GM10248 (cell line): ENCODE data around the gene CEP131.

ENCODE experiments used
- CTCF ChIA-PET: fragments of 300-600 bp; sonication (Branson Sonifier 250); formaldehyde crosslinking; extraction: SDS; loops from one replicate; lab custom pipeline; 2021; ENCODE audit warnings: antibody characterized with exemption; lab: Yijun Ruan, JAX
- POLR2A ChIA-PET: fragments of 350-650 bp; sonication (Branson Sonifier 250); formaldehyde crosslinking; extraction: SDS; loops from one replicate; lab custom pipeline; 2020; ENCODE audit warnings: antibody characterized with exemption; lab: Yijun Ruan, JAX
- DNase-seq: peaks from one replicate; pipeline ENCODE4 v3.0.0; 2012; ENCODE audit errors: extremely low spot score
- CTCF ChIP-seq: IDR thresholded peaks from 2 replicates; pipeline ENCODE4 v1.5.1; 2012; ENCODE audit warnings: mild to moderate bottlenecking, low read depth; ENCODE audit errors: extremely low read depth, missing control alignments, control extremely low read depth

The CEP131 gene

DNA sequence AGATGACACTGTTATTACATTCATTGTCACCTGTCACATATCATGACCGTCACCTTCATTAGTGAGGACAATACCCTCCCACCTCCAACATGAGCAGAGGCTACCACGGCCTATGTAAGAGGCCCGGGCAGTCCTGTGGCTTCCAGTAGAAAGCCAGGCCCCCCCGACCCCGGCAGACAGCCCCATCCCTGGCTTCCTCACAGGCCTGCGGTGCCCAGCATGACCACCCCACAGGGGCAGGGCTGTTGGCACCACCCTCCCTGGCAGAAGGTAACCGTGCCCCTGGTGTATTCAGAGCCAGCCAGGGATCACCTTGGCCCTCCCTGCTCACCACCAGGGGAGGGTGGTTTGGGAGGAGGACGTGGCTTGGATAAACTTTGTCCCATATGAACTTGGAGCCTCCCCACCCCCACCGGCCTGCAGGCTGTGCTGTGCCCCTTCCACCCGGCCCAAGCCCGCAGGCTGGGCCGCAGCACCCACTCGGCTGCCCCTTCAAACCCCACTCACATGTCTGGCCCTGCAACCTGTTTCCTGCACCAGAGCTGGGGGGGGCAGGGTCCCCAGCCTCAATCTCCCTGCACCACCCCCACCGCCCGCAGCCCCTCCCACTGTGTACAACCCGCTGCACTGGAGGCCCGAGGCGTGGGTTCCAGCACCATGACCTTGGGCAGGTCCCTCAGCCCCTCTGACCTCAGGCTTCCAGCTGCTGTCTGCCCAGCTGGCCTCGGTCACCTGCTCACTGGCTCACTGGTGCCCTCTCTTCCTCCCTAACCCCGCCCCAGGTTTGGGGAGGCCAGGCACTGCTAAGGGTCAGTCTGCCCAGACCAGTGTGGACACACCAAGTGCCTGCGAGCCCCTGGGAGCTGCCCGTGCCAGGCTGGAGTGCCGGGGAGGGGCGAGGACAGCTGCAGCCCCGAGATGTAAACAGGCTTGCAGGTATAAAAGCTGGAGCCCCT, 44.4 kb downstream of the CEP131 start:
- POLR2A ChIA-PET: no interaction called here
- DNase-seq: no peak
- CTCF ChIA-PET: interaction anchor here (0.6 kb wide), 1 partner anchor 35 kb away, joined by 3 read pairs; no protein-coding TSS in a partner anchor
- TF ChIP-seq CTCF: no peak

- DNase-seq: no peak
- POLR2A ChIA-PET: interaction anchor here (0.7 kb wide), 1 partner anchor 36 kb away, joined by 6 read pairs; no protein-coding TSS in a partner anchor
- TF ChIP-seq CTCF: no peak
- CTCF ChIA-PET: no interaction called here
Observed at GRCh38 chr17:81176666-81177065, 46.1 kb downstream of the CEP131 start.

DNA sequence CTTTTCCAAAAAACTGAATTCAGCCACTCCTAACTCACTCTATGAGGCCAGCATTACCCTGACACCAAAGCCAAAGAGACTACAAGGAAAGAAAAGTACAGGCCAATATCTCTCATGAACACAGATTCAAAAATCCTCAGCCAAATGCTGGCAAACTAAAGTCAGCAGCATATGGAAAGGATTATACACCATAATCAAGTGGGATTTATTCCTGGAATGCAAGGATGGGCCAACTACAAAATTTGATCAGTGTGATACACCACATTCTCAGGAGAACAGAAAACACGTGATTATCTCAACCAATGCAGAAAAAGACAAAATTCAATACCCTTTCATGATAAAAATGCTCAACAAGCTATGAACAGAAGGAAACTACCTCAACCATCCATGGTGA, 49.0 kb downstream of the CEP131 start:
- no peak for TF ChIP-seq CTCF
- ChIA-PET POLR2A (no interaction called here), CTCF (interaction anchor here (1.5 kb wide), 1 partner anchor 31 kb away, joined by 4 read pairs; no protein-coding TSS in a partner anchor)
- DNase-seq: no peak

DNA sequence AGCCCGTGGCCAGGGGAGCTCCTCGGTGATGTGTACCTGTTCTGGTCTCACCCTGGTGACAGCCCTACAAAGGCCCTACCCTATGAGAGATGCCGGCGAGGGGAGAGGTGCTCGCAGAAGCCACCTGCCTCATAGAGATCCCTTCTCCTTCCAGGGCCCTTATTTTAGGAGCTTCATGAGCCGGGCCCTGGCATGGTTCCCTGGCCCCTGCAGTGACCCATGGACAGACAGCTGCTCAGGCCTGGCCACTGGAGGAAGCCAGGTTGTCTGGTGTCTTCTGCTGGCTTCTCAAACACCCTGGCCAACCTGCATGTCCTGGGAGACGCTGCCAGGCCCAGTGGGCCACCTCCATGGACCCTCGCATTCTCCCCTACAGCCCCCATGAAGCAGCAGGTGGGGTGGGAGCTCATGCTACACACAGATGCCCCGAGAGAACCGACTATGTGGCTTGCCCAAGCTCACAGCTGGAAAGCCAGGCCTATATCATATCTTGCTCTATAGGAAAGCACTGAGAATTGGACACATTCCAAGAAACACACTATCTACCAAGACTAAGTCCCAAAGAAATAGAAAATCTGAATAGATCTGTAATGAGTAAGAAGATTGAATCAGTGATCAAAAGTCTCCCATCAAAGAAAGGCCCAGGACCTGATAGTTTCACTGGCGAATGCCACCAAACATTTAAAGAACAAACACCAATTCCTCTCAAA, 49.6 kb downstream of the CEP131 start:
- no peak for DNase-seq
- no peak for TF ChIP-seq CTCF
- ChIA-PET CTCF (interaction anchor here (1.5 kb wide), 1 partner anchor 30 kb away, joined by 4 read pairs; no protein-coding TSS in a partner anchor), POLR2A (no interaction called here)

DNA sequence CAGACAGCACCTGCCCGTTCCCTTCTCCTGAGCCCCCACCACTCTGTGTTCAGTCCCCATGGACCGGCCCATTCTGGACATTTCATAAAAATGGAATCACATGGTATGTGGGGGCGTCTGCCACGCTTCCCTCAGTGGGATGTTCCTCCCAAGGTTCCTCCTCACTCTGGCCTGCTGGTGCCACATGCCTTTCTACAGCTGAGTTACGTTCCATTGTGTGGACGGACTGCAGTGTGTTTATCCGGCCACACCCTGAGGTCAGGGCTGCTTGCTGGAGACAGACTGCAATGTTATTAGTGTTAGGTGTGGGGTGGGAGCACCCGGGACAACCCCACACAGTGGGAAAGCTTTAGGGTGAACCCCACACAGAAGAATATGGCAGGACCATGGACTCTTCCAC, 50.8 kb downstream of the CEP131 start:
- ChIA-PET CTCF (interaction anchor here (0.9 kb wide), 1 partner anchor 74 kb away, joined by 3 read pairs; no protein-coding TSS in a partner anchor), POLR2A (no interaction called here)
- no peak for TF ChIP-seq CTCF
- no peak for DNase-seq
